LNCaP clone FGC (cell line): Measurements from ENCODE around the gene RFC5.
A peak's percentile ranks its signal among the peaks of the same experiment; 100 is the strongest.
"Not testable (repeated sequence)": the region's sequence is repeated elsewhere in the genome, so short reads cannot be mapped to it uniquely, and the experiment has no call there.

Experiments used
- DNase-seq: peaks from one replicate; pipeline ENCODE4 v3.0.0-alpha.2; 2011; ENCODE audit warnings: low read depth
- H3K4me3 ChIP-seq: 2 replicates; pipeline ENCODE4 v1.5.1; 2011; ENCODE audit warnings: mild to moderate bottlenecking, low read depth, low read length, control low read depth
- CTCF ChIP-seq: IDR thresholded peaks from 2 replicates; pipeline ENCODE4 v1.5.1; 2012; ENCODE audit warnings: mild to moderate bottlenecking; ENCODE audit not compliant: control insufficient read depth, insufficient read depth; ENCODE audit errors: extremely low read depth

Gene RFC5

DNA sequence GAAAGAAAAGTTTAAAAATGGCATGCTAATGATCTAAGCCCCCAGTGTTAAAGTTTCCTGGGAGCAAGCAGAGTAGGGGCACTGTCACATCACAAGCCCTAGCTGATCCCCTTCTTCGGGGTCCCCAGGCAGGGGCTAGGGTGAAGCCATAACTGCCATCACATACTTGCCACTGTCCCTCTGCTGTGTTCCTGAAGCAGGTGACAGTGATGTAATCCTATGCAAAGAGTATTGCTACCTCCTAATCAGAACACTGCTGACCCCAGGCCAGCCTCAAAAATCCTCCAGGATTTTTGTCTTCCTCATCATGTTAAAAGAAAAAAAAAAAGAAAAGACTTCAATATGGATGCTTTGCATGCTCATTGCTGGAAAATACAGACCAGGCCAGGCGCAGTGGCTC lies 1.2 kb upstream of the RFC5 start:
- TF ChIP-seq CTCF: no peak
- no peak overlapping the region for H3K4me3 ChIP-seq
- DNase-seq: no peak

DNA sequence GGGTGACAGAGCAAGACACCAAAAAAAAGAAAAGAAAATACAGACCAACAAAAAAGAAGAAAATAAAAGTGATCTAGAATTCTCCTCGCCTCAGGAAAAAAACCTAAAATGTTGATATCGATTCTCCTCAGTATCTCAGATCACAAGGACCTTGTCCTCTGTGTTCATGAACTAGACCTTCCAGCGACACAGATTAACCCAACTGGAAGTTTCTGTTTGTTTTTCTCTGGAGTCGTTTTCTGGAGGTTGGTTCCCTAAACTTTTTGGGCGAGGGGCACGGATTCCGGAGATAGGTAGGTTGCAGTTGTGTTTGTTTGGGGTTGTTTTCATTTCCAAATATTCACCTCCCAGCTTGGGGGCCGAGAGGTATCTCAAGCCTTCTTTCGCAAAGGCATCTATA lies 559 bp upstream of the RFC5 start:
- peak overlapping the region; percentile 86 for H3K4me3 ChIP-seq
- no peak for DNase-seq
- TF ChIP-seq CTCF: no peak

DNA sequence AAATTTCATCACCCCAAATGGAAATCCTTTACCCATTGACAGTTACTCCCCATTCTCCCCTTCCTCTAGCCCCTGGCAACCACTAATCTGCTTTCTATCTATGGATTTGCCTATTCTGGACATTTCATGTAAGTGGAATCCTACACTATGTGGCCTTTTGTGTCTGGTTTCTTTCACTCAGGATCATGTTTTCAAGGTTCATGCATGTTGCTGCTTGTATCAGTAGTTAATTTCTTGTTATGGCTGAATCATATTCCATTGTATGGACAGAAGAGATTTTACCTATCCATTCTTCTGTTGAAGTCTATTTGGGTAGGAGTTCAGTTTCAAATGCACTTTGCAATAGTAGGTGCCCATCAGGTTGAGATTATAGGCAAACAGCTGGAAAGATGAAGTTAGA lies 1.4 kb downstream of the RFC5 start:
- peak overlapping the region; percentile 86 for H3K4me3 ChIP-seq
- TF ChIP-seq CTCF: no peak
- DNase-seq: no peak

DNA sequence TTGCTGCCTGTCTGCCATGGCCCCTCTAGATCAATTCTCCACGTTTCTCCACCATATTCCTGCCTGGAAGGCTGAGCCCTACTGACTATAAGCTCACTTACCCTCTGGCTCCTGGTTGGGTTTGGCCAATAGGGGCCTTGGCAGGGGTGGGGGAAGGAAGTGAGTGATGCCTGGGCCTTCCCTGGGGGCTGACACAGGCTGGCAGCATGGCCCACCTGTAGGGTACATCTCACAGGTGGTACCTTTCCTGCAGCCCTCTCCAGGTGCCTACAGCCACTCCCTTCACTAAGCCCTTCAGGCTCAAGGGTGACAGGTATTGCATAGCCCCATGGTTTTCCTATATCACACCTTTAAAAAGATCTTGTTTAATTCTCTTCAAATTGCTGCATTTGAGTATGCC lies 3.5 kb downstream of the RFC5 start:
- DNase-seq: no peak
- TF ChIP-seq CTCF: no peak
- H3K4me3 ChIP-seq: no peak overlapping the region

- not testable (repeated sequence) for H3K4me3 ChIP-seq, DNase-seq
These were observed 5.7 kb downstream of the RFC5 start for GRCh38 chr12:118022097-118022727.

DNA sequence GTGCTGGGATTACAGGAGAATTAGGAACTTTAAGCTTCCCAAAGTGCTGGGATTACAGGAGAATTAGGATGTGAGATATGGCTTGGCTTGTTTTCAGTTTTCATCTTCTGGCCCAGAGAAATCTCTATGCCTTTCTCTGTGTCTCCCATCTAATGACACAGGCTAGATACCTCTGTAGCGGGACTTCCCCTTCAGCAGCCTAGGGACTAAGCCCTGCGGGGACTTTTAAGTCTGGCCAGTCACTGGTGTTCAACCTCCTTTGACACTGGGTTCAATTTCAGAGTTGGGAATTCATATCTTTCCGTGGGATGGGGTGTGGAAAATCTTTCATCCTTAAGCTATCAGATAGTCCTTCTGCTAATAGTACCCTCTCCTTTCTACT lies 6.2 kb downstream of the RFC5 start:
- DNase-seq: no peak
- TF ChIP-seq CTCF: no peak
- H3K4me3 ChIP-seq: no peak overlapping the region

- TF ChIP-seq CTCF: no peak
- no peak overlapping the region for H3K4me3 ChIP-seq
- DNase-seq: no peak
These were observed 6.9 kb downstream of the RFC5 start for GRCh38 chr12:118023301-118023860.

DNA sequence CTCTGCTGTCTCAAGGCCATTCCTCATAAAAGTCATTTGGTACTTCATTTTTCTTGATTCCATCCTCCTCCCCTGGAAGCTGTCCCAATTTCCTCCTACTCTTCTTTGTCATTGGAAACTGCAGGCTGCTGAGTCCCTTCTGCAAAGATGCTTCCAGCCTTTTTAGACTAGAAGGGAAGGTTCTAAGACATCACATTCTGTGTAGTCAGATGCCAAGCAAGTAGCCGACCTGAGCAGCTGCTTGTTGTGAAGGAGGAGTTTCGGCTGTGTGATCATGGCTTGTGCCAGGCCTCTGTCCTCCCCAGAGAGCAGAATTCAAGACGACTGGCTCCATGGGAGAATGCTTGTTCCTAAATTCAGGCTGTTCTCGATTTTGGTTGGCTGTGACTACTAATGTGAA lies 8.7 kb downstream of the RFC5 start:
- no peak for DNase-seq
- no peak overlapping the region for H3K4me3 ChIP-seq
- TF ChIP-seq CTCF: no peak
